Activated T-cell treated with anti-CD3 and anti-CD28 coated beads, Interleukin-2, amount 50 U/mL, for 72 hours (primary cell): ENCODE data around the gene SUPT20H. TPM values are rescaled to one million over a fixed set of nuclear protein-coding genes. Genes with fewer than 3 reads are reported as not detected.
A peak's percentile ranks its signal among the peaks of the same experiment; 100 is the strongest.

Experiments used
- ATAC-seq, 2 donors: fragments of 150-1000 bp; cut with Tn5 transposase; replicated peaks in 1 of 2; 2 replicates each; pipeline ENCODE4 v1.10.0; 2021; ENCODE audit warnings: moderate library complexity in 2 of 2, mild to moderate bottlenecking in 1 of 2
- DNase-seq, 2 donors: peaks; one replicate each; pipeline ENCODE4 v3.0.0; 2021 to 2022; ENCODE audit warnings: mixed read lengths in 1 of 2
- H3K27ac Mint-ChIP-seq: one replicate; pipeline ENCODE4 v1.8.0; 2022; ENCODE audit warnings: mild to moderate bottlenecking, moderate library complexity, mixed read lengths
- H3K27me3 Mint-ChIP-seq: one replicate; pipeline ENCODE4 v1.8.0; 2022; ENCODE audit warnings: low read depth, mixed read lengths
- H3K36me3 Mint-ChIP-seq, 2 donors: one replicate each; pipeline ENCODE4 v1.8.0; 2022; ENCODE audit warnings: mixed read lengths in 2 of 2, mild to moderate bottlenecking in 1 of 2; ENCODE audit not compliant: insufficient read depth in 2 of 2
- H3K4me1 Mint-ChIP-seq: one replicate; pipeline ENCODE4 v1.8.0; 2022; ENCODE audit warnings: low read depth, mixed read lengths
- H3K4me3 Mint-ChIP-seq, 2 donors: one replicate each; pipeline ENCODE4 v1.8.0; 2022; ENCODE audit warnings: mild to moderate bottlenecking in 2 of 2, mixed read lengths in 2 of 2, moderate library complexity in 2 of 2
- H3K9me3 Mint-ChIP-seq, 2 donors: one replicate each; pipeline ENCODE4 v1.8.0; 2022; ENCODE audit warnings: mixed read lengths in 2 of 2
- total RNA-seq, 2 donors: library from RNA; stranded (reverse); gene quantifications; one replicate each; pipeline ENCODE4 v1.2.3, GENCODE V29; 2022

Gene SUPT20H
- total RNA-seq, 2 donors from 2014 or later: 76.6 to 89.6 TPM

GRCh38 chr13:37014609-37015008, 44.9 kb downstream of the SUPT20H start:
- Mint-ChIP-seq H3K4me1 (peaks cover 8% of the 10 kb centered on the region), H3K36me3 (peaks cover 7 to 41% of the 10 kb centered on the region in 2 donors), H3K27ac (peak overlapping the region; percentile 48), H3K9me3 (no peaks in the 10 kb centered on the region), H3K27me3 (no peaks in the 10 kb centered on the region), H3K4me3 (no peak overlapping the region)
- no peak for DNase-seq
- no peak for ATAC-seq

GRCh38 chr13:37011788-37012187, 47.7 kb downstream of the SUPT20H start:
- Mint-ChIP-seq H3K27me3 (no peaks in the 10 kb centered on the region), H3K4me3 (no peak overlapping the region), H3K36me3 (peaks cover 12 to 49% of the 10 kb centered on the region in 2 donors), H3K27ac (peak overlapping the region; percentile 94), H3K4me1 (peaks cover 18% of the 10 kb centered on the region), H3K9me3 (no peaks in the 10 kb centered on the region)
- DNase-seq (no peak), ATAC-seq (no peak)

- H3K27me3 Mint-ChIP-seq: no peaks in the 10 kb centered on the region
- H3K36me3 Mint-ChIP-seq: peaks cover 12 to 44% of the 10 kb centered on the region in 2 donors
- peak; percentile 29 to 39 for ATAC-seq
- H3K4me1 Mint-ChIP-seq: peaks cover 18% of the 10 kb centered on the region
- no peaks in the 10 kb centered on the region for H3K9me3 Mint-ChIP-seq
- no peak overlapping the region for H3K4me3 Mint-ChIP-seq
- no peak for DNase-seq
- peak overlapping the region; percentile 94 for H3K27ac Mint-ChIP-seq
These were observed 48.5 kb downstream of the SUPT20H start for GRCh38 chr13:37011002-37011401.

GRCh38 chr13:37010424-37010823, 49.1 kb downstream of the SUPT20H start:
- Mint-ChIP-seq H3K4me1 (peaks cover 18% of the 10 kb centered on the region), H3K9me3 (no peaks in the 10 kb centered on the region), H3K4me3 (no peak overlapping the region), H3K27ac (peak overlapping the region; percentile 94), H3K27me3 (no peaks in the 10 kb centered on the region), H3K36me3 (peaks cover 9 to 44% of the 10 kb centered on the region in 2 donors)
- DNase-seq (no peak), ATAC-seq (no peak)

- Mint-ChIP-seq H3K4me3 (no peak overlapping the region), H3K9me3 (no peaks in the 10 kb centered on the region), H3K27me3 (no peaks in the 10 kb centered on the region), H3K4me1 (peaks cover 23% of the 10 kb centered on the region), H3K36me3 (peaks cover 7 to 41% of the 10 kb centered on the region in 2 donors), H3K27ac (peak overlapping the region; percentile 75)
- ATAC-seq (no peak), DNase-seq (no peak)
These were observed 49.8 kb downstream of the SUPT20H start for GRCh38 chr13:37009692-37010091.

- peak overlapping the region; percentile 91 for H3K27ac Mint-ChIP-seq
- peak overlapping the region; percentile 98 to 100 for H3K4me3 Mint-ChIP-seq
- DNase-seq: no peak
- H3K36me3 Mint-ChIP-seq: peaks cover 7 to 31% of the 10 kb centered on the region in 2 donors
- ATAC-seq: no peak
- H3K27me3 Mint-ChIP-seq: no peaks in the 10 kb centered on the region
- H3K4me1 Mint-ChIP-seq: peaks cover 35% of the 10 kb centered on the region
- no peaks in the 10 kb centered on the region for H3K9me3 Mint-ChIP-seq
These were observed 57.6 kb downstream of the SUPT20H start for GRCh38 chr13:37001921-37002250.

- Mint-ChIP-seq H3K27me3 (no peaks in the 10 kb centered on the region), H3K9me3 (no peaks in the 10 kb centered on the region), H3K36me3 (peaks cover 13 to 31% of the 10 kb centered on the region in 2 donors), H3K27ac (peak within 1 kb of the TSS; percentile 98), H3K4me1 (peaks cover 43% of the 10 kb centered on the region), H3K4me3 (peak within 1 kb of the TSS; percentile 98 to 100)
- peak; percentile 74 for ATAC-seq
- DNase-seq: peak; percentile 93 to 95
These were observed 60.3 kb downstream of the SUPT20H start, which contains the start of gene ALG5 for GRCh38 chr13:36999054-36999714. ALG5 (minus strand) TSS chr13:36999340; CDS start chr13:36999300, 40 bp downstream.

GRCh38 chr13:36998624-36999041, 60.9 kb downstream of the SUPT20H start:
- H3K27ac Mint-ChIP-seq: peak overlapping the region; percentile 98
- DNase-seq (peak; percentile 16 to 21), ATAC-seq (no peak)
- peaks cover 13 to 31% of the 10 kb centered on the region in 2 donors for H3K36me3 Mint-ChIP-seq
- H3K9me3 Mint-ChIP-seq: no peaks in the 10 kb centered on the region
- H3K4me3 Mint-ChIP-seq: peak overlapping the region; percentile 98 to 100
- peaks cover 43% of the 10 kb centered on the region for H3K4me1 Mint-ChIP-seq
- H3K27me3 Mint-ChIP-seq: no peaks in the 10 kb centered on the region

GRCh38 chr13:36997716-36998427, 61.6 kb downstream of the SUPT20H start:
- Mint-ChIP-seq H3K27me3 (no peaks in the 10 kb centered on the region), H3K36me3 (peaks cover 13 to 27% of the 10 kb centered on the region in 2 donors), H3K27ac (peak overlapping the region; percentile 98), H3K9me3 (no peaks in the 10 kb centered on the region), H3K4me1 (peaks cover 37% of the 10 kb centered on the region), H3K4me3 (peak overlapping the region; percentile 98 to 100)
- ATAC-seq (no peak), DNase-seq (no peak)

GRCh38 chr13:36992362-36992761, 67.1 kb downstream of the SUPT20H start:
- Mint-ChIP-seq H3K4me1 (peaks cover 18% of the 10 kb centered on the region), H3K9me3 (no peaks in the 10 kb centered on the region), H3K36me3 (peaks cover 12 to 50% of the 10 kb centered on the region in 2 donors), H3K4me3 (no peak overlapping the region), H3K27ac (no peak overlapping the region), H3K27me3 (no peaks in the 10 kb centered on the region)
- DNase-seq (no peak), ATAC-seq (no peak)

GRCh38 chr13:36986462-36987240, 72.8 kb downstream of the SUPT20H start:
- H3K9me3 Mint-ChIP-seq: no peaks in the 10 kb centered on the region
- no peaks in the 10 kb centered on the region for H3K4me1 Mint-ChIP-seq
- no peak for DNase-seq
- ATAC-seq: no peak
- H3K4me3 Mint-ChIP-seq: no peak overlapping the region
- peaks cover 8 to 34% of the 10 kb centered on the region in 2 donors for H3K36me3 Mint-ChIP-seq
- H3K27ac Mint-ChIP-seq: no peak overlapping the region
- no peaks in the 10 kb centered on the region for H3K27me3 Mint-ChIP-seq

GRCh38 chr13:36981156-36981743, 78.2 kb downstream of the SUPT20H start:
- H3K36me3 Mint-ChIP-seq: peaks cover 5 to 12% of the 10 kb centered on the region in 2 donors
- no peaks in the 10 kb centered on the region for H3K4me1 Mint-ChIP-seq
- H3K27ac Mint-ChIP-seq: peak overlapping the region; percentile 26
- ATAC-seq (no peak), DNase-seq (no peak)
- no peak overlapping the region for H3K4me3 Mint-ChIP-seq
- peaks cover 0 to 2% of the 10 kb centered on the region in 2 donors for H3K9me3 Mint-ChIP-seq
- no peaks in the 10 kb centered on the region for H3K27me3 Mint-ChIP-seq
